Panc1 (cell line): ENCODE results near the gene TBC1D2B. TPM values are rescaled to one million over a fixed set of nuclear protein-coding genes. Genes with fewer than 3 reads are reported as not detected.

Experiments
- ATAC-seq: fragments of 200-7000 bp; cut with Tn5 transposase; 2 replicates; pipeline ENCODE4 v1.9.1; 2020; ENCODE audit warnings: mild to moderate bottlenecking, moderate library complexity
- BruUV-seq: library from RNA; stranded (reverse); fragments of 400-500 nt; replicated peaks from 2 replicates; lab custom pipeline; 2021; lab: Mats Ljungman, UMichigan
- CTCF ChIA-PET: fragments of 300-600 bp; sonication (Branson Sonifier 250); formaldehyde crosslinking; loops from one replicate; lab custom pipeline; 2022; ENCODE audit warnings: antibody characterized with exemption; lab: Charles Lee
- POLR2A ChIA-PET: fragments of 300-600 bp; sonication (Branson Sonifier 250); formaldehyde crosslinking; loops from one replicate; lab custom pipeline; 2022; ENCODE audit warnings: antibody characterized with exemption; lab: Charles Lee
- DNase-seq: peaks from one replicate; pipeline ENCODE4 v3.0.0-alpha.2; 2010; ENCODE audit warnings: low read depth, low spot score
- H3K27ac ChIP-seq: 2 replicates; pipeline ENCODE4 v1.5.1; 2011; ENCODE audit warnings: mild to moderate bottlenecking, low read length, inconsistent platforms
- H3K27me3 ChIP-seq: fragments of 200-500 bp; sonication (Bioruptor generic); 2 replicates; pipeline ENCODE4 v1.6.0; 2014; ENCODE audit warnings: low read length, inconsistent platforms; ENCODE audit not compliant: control insufficient read depth, insufficient read depth
- H3K36me3 ChIP-seq: fragments of 200-500 bp; sonication (Bioruptor generic); 2 replicates; pipeline ENCODE4 v1.5.1; 2014; ENCODE audit warnings: inconsistent platforms, mild to moderate bottlenecking, low read length, moderate library complexity; ENCODE audit not compliant: control insufficient read depth, insufficient read depth
- H3K4me1 ChIP-seq: 2 replicates; pipeline ENCODE4 v1.5.1; 2011; ENCODE audit warnings: inconsistent platforms, mild to moderate bottlenecking, low read length, moderate library complexity; ENCODE audit not compliant: control insufficient read depth, insufficient read depth
- H3K4me3 ChIP-seq, 2 experiments: 2 replicates each; pipeline ENCODE4 v1.5.1; 2011 to 2012; ENCODE audit warnings: low read depth in 2 of 2, low read length in 2 of 2, mild to moderate bottlenecking in 2 of 2, inconsistent platforms in 1 of 2, moderate library complexity in 1 of 2
- H3K9me3 ChIP-seq: fragments of 200-500 bp; sonication (Bioruptor generic); 2 replicates; pipeline ENCODE4 v1.5.1; 2014; ENCODE audit warnings: low read depth, mild to moderate bottlenecking, inconsistent platforms, low read length, moderate library complexity; ENCODE audit not compliant: control insufficient read depth, insufficient read depth
- POLR2AphosphoS5 ChIP-seq: IDR thresholded peaks from 2 replicates; pipeline ENCODE4 v1.6.1; 2012; ENCODE audit warnings: mild to moderate bottlenecking, low read depth, low read length, moderate library complexity
- REST ChIP-seq, 2 experiments: IDR thresholded peaks; 2 replicates each; pipeline ENCODE4 v1.6.1; 2011 to 2012; ENCODE audit warnings: low read depth in 2 of 2, control low read depth in 1 of 2, low read length in 1 of 2, mild to moderate bottlenecking in 1 of 2, moderate library complexity in 1 of 2; ENCODE audit not compliant: insufficient read depth in 1 of 2
- SIN3A ChIP-seq: IDR thresholded peaks from 2 replicates; pipeline ENCODE4 v1.6.1; 2012; ENCODE audit warnings: low read depth, mild to moderate bottlenecking, low read length, moderate library complexity, borderline replicate concordance; ENCODE audit not compliant: insufficient read depth
- TCF7L2 ChIP-seq: IDR thresholded peaks from 2 replicates; pipeline ENCODE4 v1.6.1; 2011; ENCODE audit warnings: mild to moderate bottlenecking, low read depth, low read length, inconsistent platforms
- in situ Hi-C: cut with HindIII; loops from 2 replicates; pipeline ENCODE4 v1.10.0; 2016; ENCODE audit warnings: low sequenced_read_pairs, low pct_unique_long_range_greater_than_20kb
- intact Hi-C: fragments of 100-400 bp; cut with micrococcal nuclease; formaldehyde crosslinking; loops from one replicate; pipeline ENCODE4 v1.10.0; 2022; ENCODE audit not compliant: unreplicated experiment
- total RNA-seq: library from RNA; stranded (reverse); gene quantifications from one replicate; pipeline ENCODE4 v1.2.1, GENCODE V29; 2021; ENCODE audit not compliant: unreplicated experiment
- TF ChIP-seq, protein P1 (sequence below): fragments of 450-650 bp; IDR thresholded peaks from 2 replicates; pipeline ENCODE4 v1.5.1; 2017; ENCODE audit warnings: mild to moderate bottlenecking

Gene TBC1D2B
- total RNA-seq, 1 experiment from 2014 or later: 59.3 TPM

DNA sequence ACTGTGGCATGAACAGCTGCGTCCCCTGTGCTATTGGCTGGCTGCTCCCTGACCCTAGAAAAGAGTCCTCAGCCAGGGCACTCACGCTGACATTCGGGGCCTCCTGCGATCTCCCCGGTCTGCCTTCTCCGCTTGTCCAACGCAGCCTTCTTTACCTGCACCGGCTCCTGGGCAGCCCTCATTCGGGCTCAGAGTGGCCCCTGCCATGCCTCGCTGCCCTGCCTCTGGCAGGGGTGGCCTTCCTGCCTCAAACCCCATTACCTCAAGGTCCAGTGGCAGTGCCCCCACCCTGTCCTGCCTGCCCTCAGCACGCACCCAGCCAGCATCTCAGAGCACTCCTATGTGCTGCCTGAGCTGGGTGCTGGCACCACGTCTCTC is 86.5 kb downstream of the TBC1D2B start:
- BruUV-seq: no TSS peak
- ChIA-PET CTCF (interaction anchor here (0.6 kb wide), 1 partner anchor 249 kb away, joined by 5 read pairs; no protein-coding TSS in a partner anchor), POLR2A (no interaction called here)
- Histone ChIP-seq H3K9me3 (no peaks in the 10 kb centered on the region), H3K4me3 (no peak overlapping the region), H3K36me3 (no peaks in the 10 kb centered on the region), H3K4me1 (peaks cover 49% of the 10 kb centered on the region), H3K27me3 (no peaks in the 10 kb centered on the region), H3K27ac (peak overlapping the region; percentile 51; the same call in 1 of the 2 replicates)
- ATAC-seq (no peak), DNase-seq (no peak)
- intact Hi-C loops: no loop called here
- TF ChIP-seq, protein P1, sequence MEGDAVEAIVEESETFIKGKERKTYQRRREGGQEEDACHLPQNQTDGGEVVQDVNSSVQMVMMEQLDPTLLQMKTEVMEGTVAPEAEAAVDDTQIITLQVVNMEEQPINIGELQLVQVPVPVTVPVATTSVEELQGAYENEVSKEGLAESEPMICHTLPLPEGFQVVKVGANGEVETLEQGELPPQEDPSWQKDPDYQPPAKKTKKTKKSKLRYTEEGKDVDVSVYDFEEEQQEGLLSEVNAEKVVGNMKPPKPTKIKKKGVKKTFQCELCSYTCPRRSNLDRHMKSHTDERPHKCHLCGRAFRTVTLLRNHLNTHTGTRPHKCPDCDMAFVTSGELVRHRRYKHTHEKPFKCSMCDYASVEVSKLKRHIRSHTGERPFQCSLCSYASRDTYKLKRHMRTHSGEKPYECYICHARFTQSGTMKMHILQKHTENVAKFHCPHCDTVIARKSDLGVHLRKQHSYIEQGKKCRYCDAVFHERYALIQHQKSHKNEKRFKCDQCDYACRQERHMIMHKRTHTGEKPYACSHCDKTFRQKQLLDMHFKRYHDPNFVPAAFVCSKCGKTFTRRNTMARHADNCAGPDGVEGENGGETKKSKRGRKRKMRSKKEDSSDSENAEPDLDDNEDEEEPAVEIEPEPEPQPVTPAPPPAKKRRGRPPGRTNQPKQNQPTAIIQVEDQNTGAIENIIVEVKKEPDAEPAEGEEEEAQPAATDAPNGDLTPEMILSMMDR: no peak
- TF ChIP-seq REST (IDR thresholded peaks at IDR 0.05; ENCODE audit: insufficient read depth in 1 of 2, low read depth in 2 of 2, low read length in 1 of 2): no peak
- TF ChIP-seq POLR2AphosphoS5: no peak
- in situ Hi-C loops: no loop called here

- no peak for DNase-seq
- H3K4me3 ChIP-seq: no peak overlapping the region
- POLR2A ChIA-PET: interaction anchor here (0.6 kb wide), 1 partner anchor 188 kb away, joined by 4 read pairs; no protein-coding TSS in a partner anchor
- CTCF ChIA-PET: no interaction called here
- BruUV-seq: no TSS peak
- TF ChIP-seq REST (IDR thresholded peaks at IDR 0.05; ENCODE audit: insufficient read depth in 1 of 2, low read depth in 2 of 2, low read length in 1 of 2) (no peak), SIN3A (no peak), TCF7L2 (no peak), POLR2AphosphoS5 (no peak)
- TF ChIP-seq, protein P1: no peak
- H3K4me1 ChIP-seq: peaks cover 45% of the 10 kb centered on the region
- H3K27ac ChIP-seq: peak overlapping the region; percentile 31; the same call in 1 of the 2 replicates
- H3K27me3 ChIP-seq: no peaks in the 10 kb centered on the region
- H3K36me3 ChIP-seq: no peaks in the 10 kb centered on the region
- no peaks in the 10 kb centered on the region for H3K9me3 ChIP-seq
- intact Hi-C loops (no loop called here), in situ Hi-C loops (no loop called here)
- no peak for ATAC-seq
These were observed 88.0 kb downstream of the TBC1D2B start for GRCh38 chr15:77989296-77990143.
